Measurements from ENCODE around the gene ZDHHC13.
A peak's percentile ranks its signal among the peaks of the same experiment; 100 is the strongest.

The ZDHHC13 gene

GRCh38 chr11:19089421-19089820, 27.5 kb upstream of the ZDHHC13 start:
- ATAC-seq (no peak), DNase-seq (no peak)
- no peak overlapping the region for H3K4me3 Mint-ChIP-seq
- peaks cover 0 to 7% of the 10 kb centered on the region in 2 donors for H3K9me3 Mint-ChIP-seq
- no peaks in the 10 kb centered on the region for H3K4me1 Mint-ChIP-seq
- H3K27me3 Mint-ChIP-seq, result peaks cover 31% of the 10 kb centered on the region
- no peak overlapping the region for H3K27ac Mint-ChIP-seq

- ATAC-seq (no peak), DNase-seq (no peak)
- Mint-ChIP-seq H3K4me3 (no peak overlapping the region), H3K27me3 (peaks cover 39% of the 10 kb centered on the region), H3K4me1 (no peaks in the 10 kb centered on the region), H3K9me3 (peaks cover 0 to 7% of the 10 kb centered on the region in 2 donors), H3K27ac (peak overlapping the region in 1 of 2 donors; percentile 31)
These were observed 25.6 kb upstream of the ZDHHC13 start for GRCh38 chr11:19091366-19091765.

- no peak overlapping the region for H3K4me3 Mint-ChIP-seq
- H3K27ac Mint-ChIP-seq, result no peak overlapping the region
- ATAC-seq (no peak), DNase-seq (no peak)
- H3K4me1 Mint-ChIP-seq, result no peaks in the 10 kb centered on the region
- H3K27me3 Mint-ChIP-seq, result peaks cover 39% of the 10 kb centered on the region
- H3K9me3 Mint-ChIP-seq, result no peaks in the 10 kb centered on the region
These were observed 24.6 kb upstream of the ZDHHC13 start for GRCh38 chr11:19092342-19092741.

- DNase-seq (no peak), ATAC-seq (no peak)
- Mint-ChIP-seq H3K4me3 (no peak overlapping the region), H3K27ac (no peak overlapping the region), H3K27me3 (peaks cover 44% of the 10 kb centered on the region), H3K4me1 (no peaks in the 10 kb centered on the region), H3K9me3 (no peaks in the 10 kb centered on the region)
These were observed 24.1 kb upstream of the ZDHHC13 start for GRCh38 chr11:19092850-19093249.

DNA sequence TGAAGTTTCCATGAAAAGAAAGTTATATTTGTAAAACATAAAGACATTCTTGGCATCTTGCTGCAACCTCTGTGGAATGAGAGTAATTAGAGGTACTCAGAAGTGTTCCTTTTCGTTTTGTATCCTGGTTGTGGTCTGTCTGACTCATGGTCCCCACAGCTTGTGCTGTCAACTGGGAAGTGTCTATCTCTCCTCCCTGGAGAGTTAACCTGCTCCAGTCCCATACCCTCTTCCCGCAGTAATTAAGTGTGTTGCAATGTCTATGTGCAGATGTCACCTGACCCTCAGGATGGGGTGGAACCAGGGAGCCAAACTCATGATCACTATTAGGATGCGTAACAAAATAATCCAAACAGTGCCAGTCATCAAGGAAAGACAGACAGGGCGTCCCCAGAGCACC, 23.0 kb upstream of the ZDHHC13 start:
- H3K4me3 Mint-ChIP-seq, result no peak overlapping the region
- H3K4me1 Mint-ChIP-seq, result no peaks in the 10 kb centered on the region
- DNase-seq (no peak), ATAC-seq (no peak)
- H3K9me3 Mint-ChIP-seq, result no peaks in the 10 kb centered on the region
- peaks cover 49% of the 10 kb centered on the region for H3K27me3 Mint-ChIP-seq
- no peak overlapping the region for H3K27ac Mint-ChIP-seq

DNA sequence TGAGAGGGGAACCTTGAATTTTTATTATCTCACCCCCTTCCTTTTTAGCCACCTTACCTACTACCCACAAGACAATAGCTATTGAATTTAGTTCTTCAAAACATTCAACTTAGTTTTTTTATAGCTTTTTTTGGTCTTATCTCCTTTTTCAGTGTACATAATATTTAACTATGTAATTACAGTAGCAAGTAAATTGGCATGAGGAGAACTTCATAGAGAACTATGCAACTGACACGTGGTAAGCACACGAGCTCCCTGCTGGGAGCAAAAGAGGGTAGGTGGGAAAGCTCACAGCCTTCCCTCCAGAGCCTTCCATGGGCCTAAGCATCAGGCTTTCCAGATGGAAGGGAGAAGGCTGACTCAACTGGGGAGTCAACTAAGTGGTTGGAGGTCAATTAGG, 22.1 kb upstream of the ZDHHC13 start:
- ATAC-seq (no peak), DNase-seq (no peak)
- Mint-ChIP-seq H3K27ac (no peak overlapping the region), H3K9me3 (no peaks in the 10 kb centered on the region), H3K27me3 (peaks cover 57% of the 10 kb centered on the region), H3K4me1 (no peaks in the 10 kb centered on the region), H3K4me3 (no peak overlapping the region)

- H3K4me3 Mint-ChIP-seq, result no peak overlapping the region
- H3K9me3 Mint-ChIP-seq, result peaks cover 0 to 4% of the 10 kb centered on the region in 2 donors
- H3K27ac Mint-ChIP-seq, result no peak overlapping the region
- ATAC-seq, result no peak
- H3K27me3 Mint-ChIP-seq, result peaks cover 62% of the 10 kb centered on the region
- no peaks in the 10 kb centered on the region for H3K4me1 Mint-ChIP-seq
- DNase-seq, result no peak
These were observed 17.9 kb upstream of the ZDHHC13 start for GRCh38 chr11:19099093-19099492.

GRCh38 chr11:19100885-19101284, 16.1 kb upstream of the ZDHHC13 start:
- Mint-ChIP-seq H3K27ac (no peak overlapping the region), H3K27me3 (peaks cover 59% of the 10 kb centered on the region), H3K9me3 (peaks cover 0 to 4% of the 10 kb centered on the region in 2 donors), H3K4me1 (no peaks in the 10 kb centered on the region), H3K4me3 (no peak overlapping the region)
- DNase-seq (no peak), ATAC-seq (no peak)

GRCh38 chr11:19101796-19102520, 15.0 kb upstream of the ZDHHC13 start:
- H3K4me1 Mint-ChIP-seq, result no peaks in the 10 kb centered on the region

GRCh38 chr11:19102521-19102900, 14.5 kb upstream of the ZDHHC13 start:
- ATAC-seq (no peak), DNase-seq (no peak)
- H3K9me3 Mint-ChIP-seq, result peaks cover 0 to 4% of the 10 kb centered on the region in 2 donors
- H3K4me3 Mint-ChIP-seq, result no peak overlapping the region
- no peaks in the 10 kb centered on the region for H3K4me1 Mint-ChIP-seq
- peaks cover 50% of the 10 kb centered on the region for H3K27me3 Mint-ChIP-seq
- H3K27ac Mint-ChIP-seq, result no peak overlapping the region

More at GRCh38 chr11:19101796-19102520, 15.0 kb upstream of the ZDHHC13 start:
- Mint-ChIP-seq H3K27ac (no peak overlapping the region), H3K4me3 (no peak overlapping the region), H3K9me3 (peaks cover 0 to 4% of the 10 kb centered on the region in 2 donors), H3K27me3 (peaks cover 50% of the 10 kb centered on the region)
- no peak for DNase-seq
- no peak for ATAC-seq

- ATAC-seq (no peak), DNase-seq (no peak)
- Mint-ChIP-seq H3K27me3 (peaks cover 49% of the 10 kb centered on the region), H3K27ac (no peak overlapping the region), H3K4me1 (peaks cover 8% of the 10 kb centered on the region), H3K9me3 (peaks cover 0 to 4% of the 10 kb centered on the region in 2 donors), H3K4me3 (no peak overlapping the region)
These were observed 12.0 kb upstream of the ZDHHC13 start for GRCh38 chr11:19105011-19105410.

- H3K27ac Mint-ChIP-seq, result no peak overlapping the region
- no peak overlapping the region for H3K4me3 Mint-ChIP-seq
- peaks cover 45% of the 10 kb centered on the region for H3K27me3 Mint-ChIP-seq
- H3K9me3 Mint-ChIP-seq, result no peaks in the 10 kb centered on the region
- no peak for ATAC-seq
- peaks cover 9% of the 10 kb centered on the region for H3K4me1 Mint-ChIP-seq
- no peak for DNase-seq
These were observed 9.8 kb upstream of the ZDHHC13 start for GRCh38 chr11:19107125-19107524.

GRCh38 chr11:19110295-19110694, 6.7 kb upstream of the ZDHHC13 start:
- DNase-seq (no peak), ATAC-seq (no peak)
- Mint-ChIP-seq H3K27ac (no peak overlapping the region), H3K4me1 (peaks cover 9% of the 10 kb centered on the region), H3K9me3 (no peaks in the 10 kb centered on the region), H3K27me3 (peaks cover 25% of the 10 kb centered on the region), H3K4me3 (no peak overlapping the region)

GRCh38 chr11:19111809-19112208, 5.2 kb upstream of the ZDHHC13 start:
- H3K27me3 Mint-ChIP-seq, result peaks cover 25% of the 10 kb centered on the region
- no peak overlapping the region for H3K4me3 Mint-ChIP-seq
- peaks cover 15% of the 10 kb centered on the region for H3K4me1 Mint-ChIP-seq
- ATAC-seq (peak; percentile 7), DNase-seq (no peak)
- H3K27ac Mint-ChIP-seq, result no peak overlapping the region
- H3K9me3 Mint-ChIP-seq, result no peaks in the 10 kb centered on the region

DNA sequence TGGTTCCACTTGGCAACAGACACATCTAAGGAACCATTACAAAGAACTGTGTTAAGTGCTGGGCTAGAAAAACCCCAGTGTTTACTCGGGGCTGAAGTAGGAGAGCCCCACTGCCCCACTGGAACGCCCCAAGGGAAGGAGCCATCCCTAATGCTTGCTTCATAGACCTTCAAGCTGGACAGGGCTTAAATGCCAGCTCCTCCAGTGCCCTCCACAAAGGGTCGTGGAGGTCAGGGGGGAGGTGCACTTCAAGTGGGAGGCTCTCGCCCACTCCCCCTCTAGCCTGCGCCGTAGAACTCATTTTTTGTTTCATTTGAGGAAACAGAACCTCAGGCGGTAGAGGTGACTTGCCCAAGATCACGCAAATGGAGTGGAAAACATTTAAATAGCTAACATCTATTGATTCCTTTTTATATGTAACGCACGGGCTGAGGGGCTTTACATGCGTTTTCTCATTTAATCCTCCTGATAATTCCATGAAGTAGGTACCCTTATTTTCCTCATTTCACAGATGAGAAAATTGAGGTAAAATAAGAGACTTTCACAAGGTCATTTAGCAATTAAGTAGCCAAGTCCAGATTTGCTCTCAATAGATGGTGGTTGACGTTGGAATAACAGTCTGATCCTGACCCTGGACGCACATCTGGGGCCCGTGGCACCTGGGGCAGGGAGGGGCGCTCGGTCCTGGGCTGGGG, 545 bp upstream of the ZDHHC13 start:
- DNase-seq, result no peak
- H3K27ac Mint-ChIP-seq, result peak overlapping the region; percentile 27 to 99
- no peaks in the 10 kb centered on the region for H3K27me3 Mint-ChIP-seq
- no peak for ATAC-seq
- H3K4me1 Mint-ChIP-seq, result peaks cover 42% of the 10 kb centered on the region
- peak overlapping the region; percentile 88 to 96 for H3K4me3 Mint-ChIP-seq
- H3K9me3 Mint-ChIP-seq, result no peaks in the 10 kb centered on the region

GRCh38 chr11:19117760-19118097, 761 bp downstream of the ZDHHC13 start:
- Mint-ChIP-seq H3K4me1 (peaks cover 49% of the 10 kb centered on the region), H3K4me3 (peak overlapping the region; percentile 88 to 96), H3K27ac (peak overlapping the region; percentile 44 to 97), H3K9me3 (no peaks in the 10 kb centered on the region), H3K27me3 (no peaks in the 10 kb centered on the region)
- DNase-seq (no peak), ATAC-seq (no peak)

Measured in stimulated activated naive CD8-positive, alpha-beta T cell treated with anti-CD3 and anti-CD28 coated beads, Interleukin-15, amount 100 ng/mL, for 72 hours (primary cell).